Upper lobe of left lung (tissue), 4 donors: ENCODE measurements around the gene ACOT8.

Experiments used
- POLR2A ChIP-seq, 4 donors: fragments of 450-650 bp; IDR thresholded peaks; one replicate each; pipeline ENCODE4 v1.5.1; 2016 to 2017; ENCODE audit warnings: antibody characterized with exemption in 4 of 4, mild to moderate bottlenecking in 2 of 4
- TF ChIP-seq, protein P1 (sequence below), 6 experiments: fragments of 450-650 bp in 4 of 6; fragments of 200-600 bp in 2 of 6; sonication (generic) in 2 of 6; IDR thresholded peaks; one replicate each; pipeline ENCODE4 v1.5.1; 2016 to 2019; ENCODE audit warnings: antibody characterized with exemption in 6 of 6

DNA sequence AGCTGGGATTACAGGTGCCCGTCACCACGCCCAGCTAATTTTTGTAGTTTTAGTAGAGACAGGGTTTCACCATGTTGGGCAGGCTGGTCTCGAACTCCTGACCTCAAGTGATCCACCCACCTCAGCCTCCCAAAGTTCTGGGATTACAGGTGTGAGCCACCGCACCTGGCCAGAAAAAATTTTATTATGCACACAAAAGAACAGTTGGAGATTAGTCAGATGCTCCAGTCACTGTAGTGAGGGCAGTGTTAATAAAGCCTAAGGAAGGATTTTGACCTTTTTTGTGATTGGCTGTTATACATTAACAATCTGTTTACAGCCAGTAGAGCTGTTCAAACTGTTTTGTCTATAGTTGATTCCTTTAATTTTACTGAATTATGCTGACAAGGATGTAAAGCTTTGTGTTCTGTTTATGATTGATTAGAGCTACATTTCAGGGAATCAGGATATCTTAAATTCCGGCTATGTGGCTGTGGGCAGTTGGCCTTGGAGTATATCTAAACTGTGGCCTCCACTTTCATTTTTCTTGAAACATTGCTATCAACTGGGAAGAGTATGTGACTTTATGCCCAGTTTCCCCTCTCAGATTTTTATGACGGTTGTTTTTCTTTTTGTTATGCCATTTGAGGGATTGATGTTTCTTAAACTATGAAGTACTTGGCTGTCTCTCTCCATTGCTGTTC, 10.1 kb upstream of the ACOT8 start:
- TF ChIP-seq, protein P1, sequence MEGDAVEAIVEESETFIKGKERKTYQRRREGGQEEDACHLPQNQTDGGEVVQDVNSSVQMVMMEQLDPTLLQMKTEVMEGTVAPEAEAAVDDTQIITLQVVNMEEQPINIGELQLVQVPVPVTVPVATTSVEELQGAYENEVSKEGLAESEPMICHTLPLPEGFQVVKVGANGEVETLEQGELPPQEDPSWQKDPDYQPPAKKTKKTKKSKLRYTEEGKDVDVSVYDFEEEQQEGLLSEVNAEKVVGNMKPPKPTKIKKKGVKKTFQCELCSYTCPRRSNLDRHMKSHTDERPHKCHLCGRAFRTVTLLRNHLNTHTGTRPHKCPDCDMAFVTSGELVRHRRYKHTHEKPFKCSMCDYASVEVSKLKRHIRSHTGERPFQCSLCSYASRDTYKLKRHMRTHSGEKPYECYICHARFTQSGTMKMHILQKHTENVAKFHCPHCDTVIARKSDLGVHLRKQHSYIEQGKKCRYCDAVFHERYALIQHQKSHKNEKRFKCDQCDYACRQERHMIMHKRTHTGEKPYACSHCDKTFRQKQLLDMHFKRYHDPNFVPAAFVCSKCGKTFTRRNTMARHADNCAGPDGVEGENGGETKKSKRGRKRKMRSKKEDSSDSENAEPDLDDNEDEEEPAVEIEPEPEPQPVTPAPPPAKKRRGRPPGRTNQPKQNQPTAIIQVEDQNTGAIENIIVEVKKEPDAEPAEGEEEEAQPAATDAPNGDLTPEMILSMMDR (IDR thresholded peaks at IDR 0.05), result no peak
- no peak for TF ChIP-seq POLR2A (IDR thresholded peaks at IDR 0.05)
